GM12865 (cell line): ENCODE results near the gene USP10.

Experiments
- DNase-seq: peaks from one replicate; pipeline ENCODE4 v3.0.0; 2010; ENCODE audit warnings: low read depth
- H3K4me3 ChIP-seq: 2 replicates; pipeline ENCODE4 v1.5.1; 2011; ENCODE audit warnings: mild to moderate bottlenecking, low read depth, low read length, control low read depth
- CTCF ChIP-seq: IDR thresholded peaks from 2 replicates; pipeline ENCODE4 v1.5.1; 2011; ENCODE audit warnings: low read length, control low read depth, low read depth, inconsistent platforms; ENCODE audit not compliant: insufficient read depth; ENCODE audit errors: missing control alignments

The USP10 gene

GRCh38 chr16:84663433-84664101, 36.2 kb upstream of the USP10 start:
- peak; percentile 85 for DNase-seq
- H3K4me3 ChIP-seq, result no peak overlapping the region
- no peak for TF ChIP-seq CTCF

DNA sequence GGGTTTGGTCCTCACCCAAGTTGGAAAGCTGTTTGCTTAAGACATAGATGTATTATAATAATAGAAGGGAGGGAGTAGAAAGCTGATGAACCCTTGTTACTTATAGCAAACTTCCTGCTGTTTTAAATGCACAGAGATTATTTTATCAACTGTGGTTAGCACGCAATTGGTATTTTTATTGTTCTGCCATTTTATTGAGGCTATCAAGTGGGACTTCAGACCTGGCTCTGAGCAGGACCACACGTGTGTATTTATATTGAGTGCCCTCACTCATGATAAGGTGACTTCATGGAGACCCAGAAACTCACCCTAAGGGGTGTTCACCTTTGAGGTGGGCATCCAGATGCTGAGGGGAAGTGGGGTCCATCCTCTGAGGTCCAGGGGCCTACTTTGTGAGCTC, 34.4 kb upstream of the USP10 start:
- no peak for TF ChIP-seq CTCF

DNA sequence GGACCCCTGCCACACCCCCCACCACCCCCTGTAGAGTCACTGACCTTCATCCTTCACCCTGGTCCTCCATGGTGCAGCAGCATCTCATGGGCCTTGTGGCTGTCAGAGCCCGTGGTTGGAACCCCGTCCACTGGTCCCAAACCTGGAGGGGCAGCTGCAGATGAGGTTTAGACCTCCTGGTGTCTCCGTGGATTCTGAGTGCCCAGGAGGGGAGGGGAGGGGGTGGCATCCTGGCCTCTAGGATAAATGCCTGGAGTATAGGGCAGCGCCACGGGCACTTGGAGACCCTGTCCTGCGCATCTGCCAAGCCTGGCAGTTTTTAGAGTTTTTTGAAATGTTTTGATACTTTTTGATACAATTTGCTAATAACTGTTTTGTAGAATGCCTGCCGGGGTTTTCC, 34.0 kb upstream of the USP10 start:
- DNase-seq, result no peak
- no peak for TF ChIP-seq CTCF
- no peak overlapping the region for H3K4me3 ChIP-seq

More for the DNA sequence above, 34.4 kb upstream of the USP10 start:
- no peak for DNase-seq
- H3K4me3 ChIP-seq, result no peak overlapping the region

- no peak for DNase-seq
- no peak for TF ChIP-seq CTCF
- no peak overlapping the region for H3K4me3 ChIP-seq
These were observed 32.0 kb upstream of the USP10 start for GRCh38 chr16:84667600-84668309.

DNA sequence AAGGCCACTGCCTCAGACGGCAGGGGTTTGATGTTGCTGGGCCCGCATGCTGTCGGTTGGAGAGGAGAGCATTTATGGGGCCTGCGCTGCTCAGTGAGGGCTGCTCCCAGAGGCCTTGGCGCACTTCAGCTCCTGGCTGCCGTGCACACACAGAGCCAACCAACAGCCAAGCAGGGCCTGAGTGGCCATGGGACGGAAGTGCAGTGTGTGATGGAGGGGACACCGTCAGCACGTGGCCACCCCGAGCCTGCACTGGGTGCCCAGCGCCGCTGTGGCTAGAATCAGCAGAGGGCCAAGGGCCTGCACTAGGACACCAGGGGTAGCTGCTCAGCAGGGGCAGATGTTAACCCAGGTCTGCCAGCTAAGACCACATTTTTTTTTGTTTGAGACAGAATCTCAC, 29.7 kb upstream of the USP10 start:
- TF ChIP-seq CTCF, result no peak
- no peak overlapping the region for H3K4me3 ChIP-seq
- DNase-seq, result no peak

GRCh38 chr16:84672276-84673202, 27.3 kb upstream of the USP10 start:
- DNase-seq, result peak; percentile 84
- no peak overlapping the region for H3K4me3 ChIP-seq
- TF ChIP-seq CTCF, result peak; percentile 97
